GM06990 (cell line): ENCODE results near the gene TNFSF11.

Experiments used
- DNase-seq: peaks from one replicate; pipeline ENCODE4 v3.0.0-alpha.2; 2011; ENCODE audit not compliant: insufficient read length; ENCODE audit errors: extremely low read depth
- H3K27me3 ChIP-seq: replicated peaks from 2 replicates; pipeline ENCODE4 v1.6.0; 2011; ENCODE audit warnings: low read length; ENCODE audit not compliant: control insufficient read depth, insufficient read depth
- H3K36me3 ChIP-seq: 2 replicates; pipeline ENCODE4 v1.5.1; 2011; ENCODE audit warnings: low read length; ENCODE audit not compliant: control insufficient read depth, insufficient read depth
- H3K4me3 ChIP-seq: replicated peaks from 2 replicates; pipeline ENCODE4 v1.5.1; 2011; ENCODE audit warnings: low read depth, mild to moderate bottlenecking, control low read depth, low read length
- CTCF ChIP-seq: IDR thresholded peaks from 2 replicates; pipeline ENCODE4 v1.5.1; 2011; ENCODE audit warnings: low read length, control low read depth, mild to moderate bottlenecking, inconsistent platforms; ENCODE audit not compliant: insufficient read depth, poor library complexity, severe bottlenecking

Gene TNFSF11, protein sequence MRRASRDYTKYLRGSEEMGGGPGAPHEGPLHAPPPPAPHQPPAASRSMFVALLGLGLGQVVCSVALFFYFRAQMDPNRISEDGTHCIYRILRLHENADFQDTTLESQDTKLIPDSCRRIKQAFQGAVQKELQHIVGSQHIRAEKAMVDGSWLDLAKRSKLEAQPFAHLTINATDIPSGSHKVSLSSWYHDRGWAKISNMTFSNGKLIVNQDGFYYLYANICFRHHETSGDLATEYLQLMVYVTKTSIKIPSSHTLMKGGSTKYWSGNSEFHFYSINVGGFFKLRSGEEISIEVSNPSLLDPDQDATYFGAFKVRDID

GRCh38 chr13:42574011-42574410 lies at the start of gene TNFSF11:
Gene TNFSF11 (plus strand): TSS chr13:42574152. CDS start chr13:42574304, 152 bp downstream.
- no peaks in the 10 kb centered on the region for H3K27me3 ChIP-seq
- H3K36me3 ChIP-seq = no peaks in the 10 kb centered on the region
- TF ChIP-seq CTCF = no peak
- H3K4me3 ChIP-seq = peak within 1 kb of the TSS; percentile 73
- DNase-seq = peak; percentile 73

GRCh38 chr13:42524487-42525034 lies 49.4 kb upstream of the TNFSF11 start:
- Histone ChIP-seq H3K4me3 (no peak overlapping the region), H3K36me3 (no peaks in the 10 kb centered on the region), H3K27me3 (no peaks in the 10 kb centered on the region)
- DNase-seq = peak; percentile 24
- TF ChIP-seq CTCF = no peak

DNA sequence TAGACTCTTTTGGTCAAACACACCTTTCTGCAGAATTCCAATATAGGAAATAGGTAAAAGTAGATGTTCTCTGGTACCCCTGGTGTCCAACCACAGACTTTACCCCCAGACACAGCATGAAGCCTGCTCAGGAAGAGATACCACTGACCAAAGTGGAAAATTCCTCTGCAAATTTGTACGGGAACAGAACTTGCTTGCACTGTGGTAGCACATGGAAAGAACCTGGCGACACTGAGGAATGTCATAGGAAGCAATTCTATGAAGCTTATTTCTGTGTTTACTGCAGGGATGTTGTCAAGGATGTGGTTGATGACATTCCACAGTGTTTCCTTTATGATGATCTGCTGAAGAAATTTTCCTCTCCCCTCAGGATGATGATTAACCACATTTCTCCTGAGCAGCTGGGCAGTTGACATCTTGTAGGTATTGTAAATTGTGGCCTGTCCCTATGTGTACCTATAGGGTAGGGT lies 48.9 kb upstream of the TNFSF11 start:
- H3K36me3 ChIP-seq = no peaks in the 10 kb centered on the region
- H3K4me3 ChIP-seq = no peak overlapping the region
- no peaks in the 10 kb centered on the region for H3K27me3 ChIP-seq
- no peak for TF ChIP-seq CTCF
- DNase-seq = no peak

- H3K36me3 ChIP-seq = no peaks in the 10 kb centered on the region
- no peak overlapping the region for H3K4me3 ChIP-seq
- DNase-seq = no peak
- no peak for TF ChIP-seq CTCF
- H3K27me3 ChIP-seq = no peaks in the 10 kb centered on the region
These were observed 47.7 kb upstream of the TNFSF11 start for GRCh38 chr13:42526276-42526675.

- no peaks in the 10 kb centered on the region for H3K36me3 ChIP-seq
- H3K4me3 ChIP-seq = no peak overlapping the region
- no peak for DNase-seq
- no peak for TF ChIP-seq CTCF
- H3K27me3 ChIP-seq = no peaks in the 10 kb centered on the region
These were observed 47.1 kb upstream of the TNFSF11 start for GRCh38 chr13:42526804-42527203.
